OCI-LY1 (cell line): ENCODE data around the gene FAM228B.

Source experiments
- CTCF ChIP-seq: fragments of 200-600 bp; sonication (generic), shearing (Covaris generic); IDR thresholded peaks from 2 replicates; pipeline ENCODE4 v1.5.1; 2017; ENCODE audit warnings: mild to moderate bottlenecking, antibody characterized with exemption, low read length, moderate library complexity, mixed read lengths
- EZH2 ChIP-seq: fragments of 200-600 bp; sonication (generic), shearing (Covaris generic); IDR thresholded peaks from 2 replicates; pipeline ENCODE4 v1.8.0; 2017; ENCODE audit warnings: borderline replicate concordance, mixed run types, mild to moderate bottlenecking, antibody characterized with exemption, low read length, moderate library complexity, mixed read lengths

GRCh38 chr2:24214880-24215279 lies 91.6 kb downstream of the FAM228B start:
- TF ChIP-seq EZH2 (no peak), CTCF (no peak)
